Heart left ventricle (tissue), 13 donors: Measurements from ENCODE around the gene LRRC52.

ENCODE experiments used
- CTCF ChIP-seq, 12 donors: fragments of 200-600 bp; sonication (generic) in 4 of 12; IDR thresholded peaks; one replicate each; pipeline versions ENCODE4 v1.5.0 to v1.8.0; 2018 to 2022; ENCODE audit warnings: antibody characterized with exemption in 12 of 12, mild to moderate bottlenecking in 5 of 12
- POLR2A ChIP-seq, 2 donors: fragments of 450-650 bp; IDR thresholded peaks; one replicate each; pipeline ENCODE4 v1.6.1; 2017; ENCODE audit warnings: antibody characterized with exemption in 2 of 2, mild to moderate bottlenecking in 2 of 2, moderate library complexity in 2 of 2
- donor health status: ischemic (EF 13 %, LVEDD 7.1; RV severe dilation, severe dysfunction).
- donor health status: DM: no; HTN: yes; CAD: no.
- donor health status: DM: no; HTN: no; CAD: no.
- donor health status: ischemic (EF 25% LVEDD 6.9; RV normal size, moderate dysfunction).
- donor health status: ischemic (EF 25% LVEDD 5.7; RV mildly dilated, moderate dysfunction).
- donor health status: ischemic (EF 35%, LVEDD 5.7; RV mildly dilated, moderate dysfunction).
- donor health status: nonischemic (EF 11% LVEDD 7.7; RV severe dilation, severe dysfunction).
- donor health status: DM: yes; HTN: yes; CAD: no.
- donor health status: PGD.
- donor health status: ischemic (EF 29% LVEDD 5.4; RV normal size, mild dysfunction).
- donor health status: nonischemic (EF 23%, LVEDD 6.1; RV moderate dilation, normal function).

DNA sequence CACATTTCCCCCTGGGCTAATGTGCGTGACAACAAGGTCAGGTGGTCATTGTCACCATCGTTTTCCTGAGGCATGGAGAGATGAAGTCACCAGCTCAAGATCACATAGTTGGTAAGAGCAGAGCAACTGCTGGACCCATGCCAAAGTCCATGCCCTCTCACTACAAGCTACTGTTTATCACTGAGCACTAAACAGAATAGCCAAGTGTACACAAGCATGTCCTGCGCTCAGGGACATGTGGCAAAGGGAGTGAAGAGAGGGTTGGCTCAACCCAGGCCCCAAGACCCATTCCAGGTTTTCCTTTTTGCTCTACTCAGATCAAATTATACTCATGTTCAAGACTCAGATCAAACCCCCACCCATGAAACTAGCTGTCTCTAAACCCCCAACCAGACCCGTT is 20.8 kb downstream of the LRRC52 start:
- TF ChIP-seq POLR2A (IDR thresholded peaks at IDR 0.05) (no peak), CTCF (IDR thresholded peaks at IDR 0.05) (no peak)
